ENCODE data around the gene YTHDF1.

YTHDF1 gene

DNA sequence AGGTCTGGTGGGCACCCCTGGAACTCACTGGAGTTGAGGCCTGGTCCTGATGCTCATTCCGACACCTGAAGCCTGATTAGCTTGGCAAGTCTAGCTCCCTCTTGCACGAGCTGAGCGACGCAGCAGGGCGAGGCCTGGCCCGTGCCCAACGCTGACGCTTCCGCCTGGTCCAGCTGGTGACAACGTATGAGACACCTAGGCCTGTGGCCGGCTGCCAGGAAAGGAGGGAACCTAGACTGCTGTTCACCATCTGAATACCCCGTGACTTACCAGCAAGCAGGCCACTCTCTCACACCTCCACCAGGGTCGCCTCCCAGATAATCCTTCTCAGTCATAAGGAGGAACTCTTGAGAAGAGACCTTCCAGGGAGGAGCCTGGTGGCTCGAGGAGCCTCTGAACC, 24.5 kb downstream of the YTHDF1 start:
- Histone ChIP-seq H4K20me1 (ENCODE audit: insufficient read depth) (0 out of 2 replicates have a peak, but pooled peaks cover 8% of the 10 kb centered on the region), H3K9ac (no peak overlapping the region), H3K4me3 (IDR thresholded peaks at IDR 0.05; ENCODE audit: insufficient read depth, low read depth, low read length) (no peak overlapping the region), H3K79me2 (ENCODE audit: insufficient read depth, low read depth) (peaks cover under 1% of the 10 kb centered on the region; the same call in 1 of the 2 replicates), H3K4me1 (ENCODE audit: low read depth, poor library complexity, severe bottlenecking) (no peaks in the 10 kb centered on the region), H3K36me3 (ENCODE audit: insufficient read depth) (no peaks in the 10 kb centered on the region; the same call in 1 of the 2 replicates), H3K4me2 (no peak overlapping the region), H3K27me3 (ENCODE audit: insufficient read depth, low read depth) (peaks cover 6% of the 10 kb centered on the region; the same call in 1 of the 2 replicates), H3K27ac (no peak overlapping the region), H2AFZ (ENCODE audit: low read depth) (no peak overlapping the region)
- TF ChIP-seq, protein P1, sequence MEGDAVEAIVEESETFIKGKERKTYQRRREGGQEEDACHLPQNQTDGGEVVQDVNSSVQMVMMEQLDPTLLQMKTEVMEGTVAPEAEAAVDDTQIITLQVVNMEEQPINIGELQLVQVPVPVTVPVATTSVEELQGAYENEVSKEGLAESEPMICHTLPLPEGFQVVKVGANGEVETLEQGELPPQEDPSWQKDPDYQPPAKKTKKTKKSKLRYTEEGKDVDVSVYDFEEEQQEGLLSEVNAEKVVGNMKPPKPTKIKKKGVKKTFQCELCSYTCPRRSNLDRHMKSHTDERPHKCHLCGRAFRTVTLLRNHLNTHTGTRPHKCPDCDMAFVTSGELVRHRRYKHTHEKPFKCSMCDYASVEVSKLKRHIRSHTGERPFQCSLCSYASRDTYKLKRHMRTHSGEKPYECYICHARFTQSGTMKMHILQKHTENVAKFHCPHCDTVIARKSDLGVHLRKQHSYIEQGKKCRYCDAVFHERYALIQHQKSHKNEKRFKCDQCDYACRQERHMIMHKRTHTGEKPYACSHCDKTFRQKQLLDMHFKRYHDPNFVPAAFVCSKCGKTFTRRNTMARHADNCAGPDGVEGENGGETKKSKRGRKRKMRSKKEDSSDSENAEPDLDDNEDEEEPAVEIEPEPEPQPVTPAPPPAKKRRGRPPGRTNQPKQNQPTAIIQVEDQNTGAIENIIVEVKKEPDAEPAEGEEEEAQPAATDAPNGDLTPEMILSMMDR (conservative IDR thresholded peaks at IDR 0.05; ENCODE audit: low read depth, low read length): no peak

DNA sequence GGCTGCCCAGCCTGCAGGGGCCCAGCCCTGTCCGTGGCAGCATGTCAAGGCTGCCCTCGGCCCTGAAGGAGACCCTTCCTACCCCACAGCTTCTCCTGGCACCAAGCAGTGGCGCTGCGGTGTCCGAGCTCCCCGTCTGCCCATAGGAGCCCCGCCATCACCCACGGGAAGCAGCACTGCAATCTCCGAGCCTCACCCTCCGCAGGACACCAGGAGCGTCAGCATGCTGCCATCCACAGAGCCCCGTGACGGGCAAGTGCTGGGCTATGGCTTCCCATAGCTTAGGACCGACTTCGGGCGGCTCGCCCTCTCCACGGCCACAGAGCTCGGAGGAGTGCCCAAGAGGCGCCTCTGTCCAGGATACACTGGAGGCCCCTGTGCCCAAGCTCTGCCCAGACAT, 25.1 kb downstream of the YTHDF1 start:
- H4K20me1 ChIP-seq (ENCODE audit: insufficient read depth): 0 out of 2 replicates have a peak, but pooled peaks cover 2% of the 10 kb centered on the region
- H3K27me3 ChIP-seq (ENCODE audit: insufficient read depth, low read depth): peaks cover 6% of the 10 kb centered on the region; the same call in 1 of the 2 replicates
- no peaks in the 10 kb centered on the region for H3K36me3 ChIP-seq (ENCODE audit: insufficient read depth)
- no peak overlapping the region for H2AFZ ChIP-seq (ENCODE audit: low read depth)
- TF ChIP-seq, protein P1 (conservative IDR thresholded peaks at IDR 0.05; ENCODE audit: low read depth, low read length): no peak
- no peaks in the 10 kb centered on the region for H3K4me1 ChIP-seq (ENCODE audit: low read depth, poor library complexity, severe bottlenecking)
- no peak overlapping the region for H3K4me3 ChIP-seq (IDR thresholded peaks at IDR 0.05; ENCODE audit: insufficient read depth, low read depth, low read length)
- H3K79me2 ChIP-seq (ENCODE audit: insufficient read depth, low read depth): no peaks in the 10 kb centered on the region; the same call in 1 of the 2 replicates
- H3K9ac ChIP-seq: no peak overlapping the region
- no peak overlapping the region for H3K27ac ChIP-seq
- no peak overlapping the region for H3K4me2 ChIP-seq

DNA sequence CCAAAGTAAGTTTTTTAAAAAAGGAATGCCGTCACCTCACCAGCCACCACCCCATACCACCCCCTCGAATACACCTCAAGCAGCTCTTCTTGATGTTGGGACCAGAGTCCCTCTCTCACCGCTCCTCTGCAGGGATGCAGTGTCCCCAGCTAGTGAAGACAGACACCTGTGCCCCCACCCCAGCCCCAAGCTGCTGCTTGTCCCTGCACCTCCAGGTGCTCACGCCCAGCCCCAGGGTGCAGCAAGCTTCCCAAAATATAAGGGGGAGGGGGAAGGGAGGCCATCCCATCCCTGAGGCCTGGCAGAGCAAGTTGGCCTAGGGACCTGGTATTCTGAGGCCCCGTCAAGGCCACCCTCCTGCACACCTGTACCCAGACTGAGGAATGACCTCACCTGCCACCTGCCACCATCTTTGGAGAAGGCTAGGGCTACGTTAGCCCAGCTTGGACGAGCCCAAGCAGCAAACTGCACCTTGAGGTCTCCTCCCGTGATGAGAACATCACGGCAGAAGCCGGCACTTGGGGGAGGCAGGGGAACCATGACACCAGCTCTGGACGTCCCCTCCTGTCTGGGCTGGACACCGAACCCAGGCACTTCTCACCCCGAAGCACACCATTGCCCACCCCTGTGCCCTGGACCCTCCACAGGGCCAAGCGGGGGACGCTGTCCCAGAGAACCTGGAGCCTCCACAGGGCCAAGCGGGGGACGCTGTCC, 25.9 kb downstream of the YTHDF1 start:
- Histone ChIP-seq H2AFZ (ENCODE audit: low read depth) (no peak overlapping the region), H4K20me1 (ENCODE audit: insufficient read depth) (no peaks in the 10 kb centered on the region), H3K4me3 (IDR thresholded peaks at IDR 0.05; ENCODE audit: insufficient read depth, low read depth, low read length) (no peak overlapping the region), H3K27ac (no peak overlapping the region), H3K36me3 (ENCODE audit: insufficient read depth) (no peaks in the 10 kb centered on the region), H3K27me3 (ENCODE audit: insufficient read depth, low read depth) (peaks cover 6% of the 10 kb centered on the region; the same call in 1 of the 2 replicates), H3K79me2 (ENCODE audit: insufficient read depth, low read depth) (no peaks in the 10 kb centered on the region), H3K4me2 (no peak overlapping the region), H3K4me1 (ENCODE audit: low read depth, poor library complexity, severe bottlenecking) (no peaks in the 10 kb centered on the region), H3K9ac (no peak overlapping the region)
- TF ChIP-seq, protein P1 (conservative IDR thresholded peaks at IDR 0.05; ENCODE audit: low read depth, low read length): no peak

DNA sequence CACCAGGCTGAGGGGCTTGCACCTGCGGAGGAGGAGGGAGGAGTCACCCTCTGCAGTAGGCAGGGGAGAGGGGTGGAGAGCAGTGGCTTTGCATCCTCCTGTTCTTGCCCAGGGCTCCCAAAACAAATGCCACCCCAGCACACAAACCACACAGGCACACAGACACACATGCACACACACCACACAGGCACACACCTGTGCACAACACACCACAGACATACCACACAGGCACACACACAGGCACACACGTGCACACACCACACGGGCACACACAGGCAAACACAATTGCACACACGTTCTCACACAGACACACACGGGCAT, 26.6 kb downstream of the YTHDF1 start:
- TF ChIP-seq, protein P1 (conservative IDR thresholded peaks at IDR 0.05; ENCODE audit: low read depth, low read length): no peak
- H3K36me3 ChIP-seq (ENCODE audit: insufficient read depth): no peaks in the 10 kb centered on the region
- H3K4me1 ChIP-seq (ENCODE audit: low read depth, poor library complexity, severe bottlenecking): no peaks in the 10 kb centered on the region
- peaks cover 9% of the 10 kb centered on the region; the same call in 1 of the 2 replicates for H3K27me3 ChIP-seq (ENCODE audit: insufficient read depth, low read depth)
- H4K20me1 ChIP-seq (ENCODE audit: insufficient read depth): no peaks in the 10 kb centered on the region
- no peak overlapping the region for H2AFZ ChIP-seq (ENCODE audit: low read depth)
- no peak overlapping the region for H3K9ac ChIP-seq
- H3K4me2 ChIP-seq: no peak overlapping the region
- H3K27ac ChIP-seq: no peak overlapping the region
- no peak overlapping the region for H3K4me3 ChIP-seq (IDR thresholded peaks at IDR 0.05; ENCODE audit: insufficient read depth, low read depth, low read length)
- H3K79me2 ChIP-seq (ENCODE audit: insufficient read depth, low read depth): no peaks in the 10 kb centered on the region
